ENCODE data around the gene AHCTF1. TPM values are rescaled to one million over a fixed set of nuclear protein-coding genes. Genes with fewer than 3 reads are reported as not detected.

Gene AHCTF1
- 43.1 TPM for total RNA-seq

GRCh38 chr1:246931549-246932365, at the start of gene AHCTF1:
AHCTF1 (minus strand) TSS chr1:246931948; CDS start chr1:246918370, 13,578 bp downstream.

Other genes starting within 250 kb of the AHCTF1 start
- gene SCCPDH, start 207.5 kb downstream of the AHCTF1 start, total RNA-seq, result 50.0 TPM
- gene ZNF695, start 76.1 kb upstream of the AHCTF1 start, total RNA-seq, result 3.1 TPM
- gene ZNF670, start 146.9 kb upstream of the AHCTF1 start, total RNA-seq, result 13.2 TPM
- 14.3 TPM for gene ZNF669, start 172.4 kb upstream of the AHCTF1 start, total RNA-seq
- 124 TPM for gene ZNF124, start 240.1 kb upstream of the AHCTF1 start, total RNA-seq

Data from camera-type eye (tissue), 1 donor.